Limb (tissue), 2 donors: ENCODE results near the gene ARPC1B.
A peak's percentile ranks its signal among the peaks of the same experiment; 100 is the strongest.
"Not testable (repeated sequence)": the region's sequence is repeated elsewhere in the genome, so short reads cannot be mapped to it uniquely, and the experiment has no call there.

Source experiments
- DNase-seq, 2 donors: peaks; one replicate each; pipeline ENCODE4 v3.0.0-alpha.2; 2016; ENCODE audit errors: extremely low spot score in 2 of 2

Gene ARPC1B

DNA sequence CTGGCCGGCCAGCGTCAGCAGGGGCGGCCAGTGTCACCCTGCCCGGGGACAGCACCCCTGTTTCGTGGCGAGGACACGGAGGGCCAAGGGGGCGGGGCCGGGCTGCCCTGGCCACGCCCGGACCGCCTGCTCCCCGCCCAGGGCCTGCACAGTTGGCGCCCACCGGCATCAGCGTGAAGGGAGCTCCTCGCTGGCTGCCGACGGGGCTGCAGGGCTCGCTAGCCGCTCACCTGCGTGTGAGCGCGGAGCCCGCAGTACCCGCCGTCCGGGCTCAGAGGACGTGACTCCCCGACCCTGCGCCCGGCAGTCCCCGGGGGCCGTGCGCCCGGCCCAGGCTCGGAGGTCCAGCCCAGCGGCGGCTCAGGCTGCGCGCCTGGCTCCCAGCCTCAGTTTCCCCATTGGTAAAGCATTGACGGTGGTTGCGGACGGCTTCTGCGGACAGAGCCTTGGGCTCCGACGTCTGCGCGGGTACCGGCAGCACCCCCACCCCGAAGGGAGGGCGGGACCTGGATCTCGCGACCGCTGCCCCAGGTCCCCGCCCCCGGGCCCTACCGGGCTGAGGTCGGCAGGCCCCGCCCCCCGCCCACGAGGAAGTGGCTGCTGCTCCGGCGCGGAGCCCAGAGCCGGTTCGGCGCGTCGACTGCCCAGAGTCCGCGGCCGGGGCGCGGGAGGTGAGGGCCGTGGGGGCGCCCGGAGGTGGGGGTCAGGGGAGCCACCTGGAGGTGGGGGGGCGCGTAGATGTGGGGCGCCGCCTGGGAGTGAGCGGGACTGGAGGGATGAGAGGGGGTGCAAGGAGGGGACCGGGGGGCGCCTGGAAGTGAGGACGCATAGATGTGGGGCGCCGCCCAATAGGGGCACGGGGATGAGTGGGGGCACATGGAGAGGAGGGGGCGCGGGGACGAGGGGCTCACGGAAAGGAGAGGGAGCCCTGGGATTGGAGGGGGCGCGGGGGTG lies at the start of gene ARPC1B:
Gene ARPC1B, plus strand, starts transcription at position 620 of the 954 bp plus-strand sequence. CDS start 10,985 bp downstream, outside the sequence.
- peak; percentile 26 to 81 for DNase-seq

DNA sequence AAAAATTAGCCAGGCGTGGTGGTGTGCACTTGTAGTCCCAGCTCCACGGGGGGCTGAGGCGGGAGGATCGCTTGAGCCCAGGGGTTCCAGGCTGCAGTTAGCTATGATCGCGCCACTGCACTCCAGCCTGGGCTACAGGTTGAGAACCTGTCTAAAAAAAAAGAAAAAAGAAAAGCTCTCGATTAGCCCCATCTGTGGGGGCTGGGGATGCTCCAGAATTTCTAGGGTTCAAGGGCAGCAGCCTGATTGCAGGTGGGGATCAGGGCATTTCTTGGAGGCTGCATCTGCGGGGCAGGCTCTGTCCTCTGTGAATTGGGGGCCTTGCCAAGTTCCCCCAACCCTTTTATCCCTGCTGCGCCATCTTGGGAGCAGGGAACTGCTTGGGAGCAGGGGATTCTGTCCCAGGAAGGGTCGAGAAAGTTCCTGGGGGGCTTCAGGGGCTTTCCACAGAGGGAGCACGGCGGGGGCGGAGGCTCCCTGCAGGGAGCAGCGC lies 49.5 kb upstream of the ARPC1B start:
- DNase-seq, result no peak

DNA sequence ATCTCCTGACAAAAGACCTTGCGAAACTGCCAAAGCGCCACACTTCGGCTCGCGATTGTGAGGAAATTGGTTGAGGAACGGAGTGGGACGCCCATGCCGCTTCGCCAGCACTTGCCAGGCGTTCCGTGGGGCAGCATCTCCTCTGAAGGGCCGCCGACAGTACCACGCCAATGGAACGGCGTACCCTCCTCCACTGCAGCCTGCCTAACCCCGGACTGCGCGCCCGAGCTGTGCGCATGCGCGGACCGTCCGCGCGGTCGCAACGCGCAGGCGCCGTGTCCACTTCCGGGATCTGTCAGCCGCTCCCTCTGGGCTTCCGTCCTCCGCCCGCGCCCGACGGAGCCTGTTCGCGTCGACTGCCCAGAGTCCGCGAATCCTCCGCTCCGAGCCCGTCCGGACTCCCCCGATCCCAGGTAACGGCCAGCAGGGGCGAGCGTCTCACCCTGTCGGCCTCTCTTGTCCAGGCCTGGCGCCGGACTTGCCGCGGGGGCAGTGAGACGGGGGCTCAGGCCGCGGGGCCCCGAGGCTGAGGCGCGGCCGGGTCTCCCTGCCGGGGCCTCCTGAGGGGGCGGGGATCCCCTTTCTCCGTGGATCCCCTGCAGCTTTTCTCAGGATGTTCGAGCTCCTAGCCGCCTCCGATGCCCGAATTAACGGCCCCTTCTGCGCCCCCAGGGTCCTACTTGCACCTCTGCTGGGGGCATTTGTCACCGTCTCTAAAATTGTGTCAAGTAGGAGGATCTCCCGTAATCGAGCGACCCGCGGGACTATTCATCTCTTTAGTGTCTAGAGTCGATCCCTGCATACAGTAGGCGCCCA lies 48.7 kb upstream of the ARPC1B start, which contains the start of gene ARPC1A:
Gene ARPC1A, plus strand, starts transcription at position 307 of the 816 bp plus-strand sequence. CDS start 7,456 bp downstream, outside the sequence.
- peak; percentile 96 for DNase-seq

DNA sequence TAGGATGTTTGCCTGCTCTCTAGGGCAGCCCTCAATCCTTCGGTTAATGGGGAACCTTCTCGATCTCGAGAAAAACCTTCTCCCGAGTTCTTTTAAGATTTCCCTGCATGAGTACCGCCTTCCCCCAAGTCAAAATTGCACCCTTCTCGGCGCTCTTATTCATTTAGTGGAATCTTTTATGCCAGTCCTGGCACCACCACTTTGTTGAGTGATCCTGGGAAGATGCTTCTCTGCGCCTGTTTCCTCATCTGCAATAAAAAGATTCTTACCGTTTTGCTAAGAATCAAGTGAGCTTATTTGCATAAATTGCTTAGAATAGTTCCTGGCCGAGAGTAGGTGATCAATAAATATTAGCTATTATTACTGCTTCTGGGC lies 48.1 kb upstream of the ARPC1B start:
- no peak for DNase-seq

DNA sequence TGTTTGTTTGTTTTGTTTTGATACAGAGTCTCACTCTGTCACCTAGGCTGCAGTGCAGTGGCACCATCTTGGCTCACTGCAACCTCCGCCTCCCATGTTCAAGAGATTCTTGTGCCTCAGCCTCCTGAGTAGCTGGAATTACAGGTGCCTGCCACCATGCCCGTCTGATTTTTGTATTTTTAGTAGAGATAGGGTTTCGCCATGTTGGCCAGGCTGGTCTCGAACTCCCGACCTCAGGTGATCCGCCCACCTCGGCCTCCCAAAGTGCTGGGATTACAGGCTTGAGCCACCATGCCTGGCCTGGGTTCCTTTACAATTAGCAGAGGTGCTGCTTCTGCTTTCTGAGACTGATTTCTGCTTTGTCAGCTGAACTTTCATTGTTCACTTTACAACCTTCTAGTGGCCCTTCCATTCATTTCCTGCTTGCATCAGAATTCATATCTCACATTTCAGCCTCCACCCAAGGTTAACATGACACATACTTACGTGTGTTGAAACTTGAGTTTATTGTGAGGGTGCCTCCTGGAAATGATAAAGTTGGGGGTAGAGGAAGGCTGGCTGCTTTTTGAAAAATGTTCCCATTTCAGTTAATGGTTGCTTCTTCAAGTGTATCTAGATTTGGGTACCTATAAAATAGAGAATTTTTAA lies 44.1 kb upstream of the ARPC1B start:
- DNase-seq, result not testable (repeated sequence)

DNA sequence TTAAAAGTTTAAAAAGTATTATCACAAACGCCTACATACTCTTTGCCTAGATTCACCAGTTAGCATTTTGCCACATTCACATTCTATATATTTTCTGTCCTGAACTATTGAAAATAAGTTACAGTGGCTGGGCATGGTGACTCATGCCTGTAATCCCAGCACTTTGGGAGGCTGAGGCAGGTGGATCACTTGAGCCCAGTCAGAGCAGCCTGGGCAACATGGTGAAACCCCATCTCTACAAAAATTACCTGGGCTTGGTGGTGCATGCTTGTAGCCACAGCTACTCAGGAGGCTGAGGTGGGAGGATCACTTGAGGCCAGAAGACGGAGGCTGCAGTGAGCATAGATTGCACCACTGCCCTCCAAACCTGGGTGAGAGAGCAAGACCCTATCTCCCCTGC lies 43.5 kb upstream of the ARPC1B start:
- DNase-seq, result no peak

DNA sequence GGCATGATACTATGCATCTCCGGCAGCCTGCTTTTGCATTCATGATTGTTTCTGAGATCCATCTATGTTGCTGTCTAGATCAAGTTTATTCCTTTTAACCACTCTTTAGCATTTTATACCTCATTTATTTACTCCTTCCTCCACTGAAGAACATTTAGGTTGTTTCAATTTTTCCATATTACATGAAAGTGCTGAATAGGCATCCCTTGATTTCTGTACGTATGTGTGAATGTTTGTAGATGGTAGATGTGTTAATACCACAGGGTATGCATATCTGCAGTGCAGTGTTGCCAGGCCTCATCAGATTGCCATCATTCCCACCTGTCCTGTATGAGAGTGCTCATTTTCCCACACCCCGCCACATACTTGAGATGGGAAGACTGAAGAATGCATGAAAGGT lies 34.9 kb upstream of the ARPC1B start:
- no peak for DNase-seq

DNA sequence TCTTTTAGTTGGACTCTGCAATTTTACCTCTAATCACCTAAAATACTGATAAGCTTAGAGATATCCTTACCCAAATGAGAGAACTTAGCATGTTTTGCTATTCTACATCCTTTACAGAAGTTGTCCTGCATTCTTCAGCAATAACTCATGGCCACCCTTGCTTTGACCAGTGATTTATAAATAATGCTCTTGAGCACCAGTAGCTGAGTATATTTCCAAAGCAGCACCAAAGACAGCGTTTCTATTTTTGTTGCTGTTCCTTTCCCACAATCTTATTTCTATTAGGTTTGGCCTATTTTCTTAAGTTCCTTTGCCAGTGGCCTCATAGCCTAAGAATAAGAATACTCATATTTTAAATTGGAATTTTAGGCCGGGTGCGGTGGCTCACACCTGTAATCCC lies 33.9 kb upstream of the ARPC1B start:
- DNase-seq, result no peak

DNA sequence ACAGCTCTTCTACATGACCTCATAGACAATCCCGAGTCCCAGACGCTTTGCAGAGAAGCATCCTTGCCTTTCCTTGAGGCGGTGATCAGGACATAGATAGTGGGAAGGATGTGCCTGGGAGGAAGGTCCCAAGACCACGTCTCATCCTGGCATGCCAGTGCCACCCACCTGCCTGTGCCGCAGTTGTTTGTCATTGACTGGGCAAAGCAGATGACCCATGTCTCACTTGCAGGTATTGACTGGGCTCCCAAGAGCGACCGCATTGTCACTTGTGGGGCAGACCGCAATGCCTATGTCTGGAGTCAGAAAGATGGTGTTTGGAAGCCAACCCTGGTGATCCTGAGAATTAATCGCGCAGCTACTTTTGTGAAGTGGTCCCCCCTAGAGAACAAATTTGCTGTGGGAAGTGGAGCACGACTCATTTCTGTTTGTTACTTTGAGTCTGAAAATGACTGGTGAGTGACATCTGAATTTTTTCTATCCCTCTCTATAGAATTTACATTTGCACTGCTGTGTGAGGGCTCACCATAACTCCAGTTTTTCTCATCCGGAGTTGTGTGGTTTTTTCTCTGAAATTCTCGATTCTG lies 30.4 kb upstream of the ARPC1B start:
- DNase-seq, result no peak

DNA sequence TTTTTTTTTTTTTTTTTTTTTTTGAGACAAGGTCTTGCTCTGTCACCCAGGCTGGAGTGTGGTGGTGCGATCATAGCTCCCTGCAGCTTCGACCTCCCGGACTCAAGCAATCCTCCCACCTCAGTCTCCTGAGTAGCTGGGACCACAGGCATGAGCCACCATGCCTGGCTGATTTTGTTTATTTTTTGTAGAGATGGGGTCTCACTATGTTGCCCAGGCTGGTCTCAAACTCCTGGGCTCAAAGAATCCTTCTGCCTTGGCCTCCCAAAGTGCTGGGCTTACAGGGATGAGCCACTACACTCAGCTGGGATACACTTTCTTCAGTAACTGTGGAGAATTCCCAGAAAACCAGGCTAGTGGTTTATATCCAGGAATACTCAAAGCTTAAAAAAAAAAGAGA lies 23.9 kb upstream of the ARPC1B start:
- DNase-seq, result not testable (repeated sequence)

DNA sequence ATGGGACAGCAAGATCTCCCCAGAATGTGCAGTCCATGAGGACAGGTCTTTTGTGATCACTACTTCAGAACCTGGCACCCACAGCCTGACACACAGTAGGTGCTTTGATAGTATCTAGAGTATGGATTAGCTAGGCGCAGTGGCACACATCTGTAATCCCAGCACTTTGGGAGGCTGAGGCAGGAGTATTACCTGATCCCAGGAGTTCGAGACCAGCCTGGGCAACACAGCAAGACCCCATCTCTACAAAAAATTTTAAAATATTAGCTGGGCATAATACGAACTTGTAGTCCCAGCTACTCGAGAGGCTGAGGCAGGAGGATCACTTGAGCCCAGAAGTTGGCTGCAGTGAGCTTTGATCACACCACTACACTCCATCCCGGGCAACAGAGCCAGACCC lies 22.3 kb upstream of the ARPC1B start:
- no peak for DNase-seq

DNA sequence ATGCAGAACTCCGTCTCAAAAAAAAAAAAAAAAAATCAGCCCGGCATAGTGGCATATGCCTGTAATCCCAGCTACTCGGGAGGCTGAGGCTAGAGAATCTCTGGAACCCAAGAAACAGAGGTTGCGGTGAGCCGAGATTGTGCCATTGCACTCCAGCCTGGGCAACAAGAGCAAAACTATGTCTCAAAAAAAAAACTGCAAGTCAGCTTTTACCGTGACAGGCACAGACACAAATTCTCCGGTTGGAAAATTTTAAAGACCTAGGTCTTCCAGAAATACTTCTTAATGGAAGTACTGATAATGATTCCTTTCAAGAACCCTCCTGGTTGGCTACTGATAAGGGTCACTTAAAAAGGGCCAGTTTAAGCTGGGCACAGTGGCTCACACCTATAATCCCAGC lies 19.4 kb upstream of the ARPC1B start:
- no peak for DNase-seq

DNA sequence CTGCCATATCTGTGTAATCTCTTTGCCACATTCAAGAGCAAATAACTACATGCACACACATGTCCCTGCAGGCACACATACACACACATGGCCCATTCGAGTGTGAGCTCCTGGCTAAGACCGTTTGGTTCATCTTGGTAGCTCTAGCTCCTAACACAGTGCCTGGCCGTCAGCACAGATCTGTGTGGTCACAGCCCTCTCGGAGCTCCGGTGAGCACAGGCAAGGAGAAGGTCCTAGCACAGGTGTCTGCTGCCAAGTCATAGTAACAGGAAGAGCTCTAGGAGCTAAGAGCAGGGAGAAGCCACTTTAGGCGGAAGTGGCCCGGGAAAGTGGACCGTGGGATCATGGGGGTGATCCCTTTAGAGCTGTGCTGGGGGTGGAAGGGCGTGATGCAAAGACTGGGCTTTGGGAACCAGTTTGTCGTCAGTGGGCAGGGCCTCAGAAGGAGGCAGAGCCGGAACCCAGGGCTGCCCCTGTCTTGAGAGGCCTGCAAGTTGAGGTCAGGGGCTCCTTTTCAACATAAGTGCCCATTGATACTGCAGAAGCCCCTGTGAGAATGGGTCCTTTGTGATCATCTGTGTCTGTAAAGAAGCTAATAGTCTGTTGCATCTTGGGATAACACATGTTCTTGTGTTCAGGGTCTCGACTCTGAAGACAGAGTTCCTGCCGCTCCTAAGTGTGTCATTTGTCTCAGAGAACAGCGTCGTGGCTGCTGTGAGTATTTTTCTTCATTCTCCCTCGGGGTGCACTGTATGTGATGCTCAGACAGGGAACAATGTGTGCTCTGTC lies 16.6 kb upstream of the ARPC1B start:
- DNase-seq, result peak in 1 of 2 donors; percentile 29

DNA sequence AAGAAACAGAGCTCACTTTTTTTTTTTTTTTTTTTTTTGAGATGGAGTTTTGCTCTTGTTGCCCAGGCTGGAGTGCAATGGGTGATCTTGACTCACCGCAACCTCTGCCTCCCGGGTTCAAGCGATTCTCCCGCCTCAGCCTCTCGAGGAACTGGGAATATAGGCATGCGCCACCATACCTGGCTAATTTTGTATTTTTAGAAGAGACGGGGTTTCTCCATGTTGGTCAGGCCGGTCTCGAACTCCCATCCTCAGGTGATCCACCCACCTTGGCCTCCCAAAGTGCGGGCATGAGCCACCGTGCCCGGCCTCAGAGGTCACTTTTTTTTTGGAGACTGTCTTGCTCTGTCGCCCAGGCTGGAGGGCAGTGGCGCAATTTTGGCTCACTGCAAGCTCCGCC lies 16.0 kb upstream of the ARPC1B start:
- DNase-seq, result not testable (repeated sequence)

DNA sequence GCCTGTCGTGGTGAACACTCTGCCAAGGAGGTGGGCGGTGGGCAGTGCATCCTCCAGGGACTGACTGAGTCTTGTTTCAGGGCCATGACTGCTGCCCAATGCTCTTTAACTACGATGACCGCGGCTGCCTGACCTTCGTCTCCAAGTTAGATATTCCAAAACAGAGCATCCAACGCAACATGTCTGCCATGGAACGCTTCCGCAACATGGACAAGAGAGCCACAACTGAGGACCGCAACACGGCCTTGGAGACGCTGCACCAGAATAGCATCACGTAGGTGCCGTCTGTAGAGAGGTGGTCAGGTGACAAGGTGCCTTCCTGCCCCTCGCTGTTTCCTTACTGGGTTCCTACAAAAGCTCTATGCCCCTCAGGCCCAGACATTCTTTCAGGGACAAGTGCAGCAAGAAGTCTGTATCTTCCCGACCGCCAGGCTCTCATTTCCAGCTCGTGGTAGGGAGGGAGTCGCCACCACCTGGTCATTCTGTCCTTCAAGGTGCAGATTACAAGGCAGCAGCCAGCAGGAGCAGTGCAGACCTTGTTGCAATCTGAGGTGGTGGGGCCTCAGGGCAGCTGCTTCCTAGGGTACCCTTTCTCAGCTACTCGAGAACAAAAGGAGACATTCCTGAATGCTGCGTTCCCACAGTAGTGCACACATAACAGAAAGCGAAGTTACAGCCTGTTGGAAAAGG lies 14.9 kb upstream of the ARPC1B start:
- no peak for DNase-seq

DNA sequence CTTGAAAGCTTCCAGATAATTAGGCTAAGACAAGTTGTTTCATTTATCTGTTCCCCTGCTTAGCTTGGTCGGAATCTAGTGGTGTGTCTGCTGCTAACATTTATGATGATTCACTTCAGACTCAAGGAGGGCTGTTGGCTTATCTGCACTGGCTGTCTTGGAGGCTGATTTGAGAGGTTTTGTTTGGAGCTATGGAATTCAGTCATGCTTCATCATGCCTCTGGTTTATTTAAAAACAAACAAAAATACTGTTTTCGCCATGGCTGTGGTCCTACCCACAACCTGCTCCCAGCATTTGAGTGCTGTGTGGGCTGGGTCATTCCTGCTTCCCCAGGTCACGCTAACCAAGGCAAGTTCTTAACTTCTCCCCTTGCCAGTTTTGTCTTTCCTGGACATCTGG lies 11.7 kb upstream of the ARPC1B start:
- no peak for DNase-seq

DNA sequence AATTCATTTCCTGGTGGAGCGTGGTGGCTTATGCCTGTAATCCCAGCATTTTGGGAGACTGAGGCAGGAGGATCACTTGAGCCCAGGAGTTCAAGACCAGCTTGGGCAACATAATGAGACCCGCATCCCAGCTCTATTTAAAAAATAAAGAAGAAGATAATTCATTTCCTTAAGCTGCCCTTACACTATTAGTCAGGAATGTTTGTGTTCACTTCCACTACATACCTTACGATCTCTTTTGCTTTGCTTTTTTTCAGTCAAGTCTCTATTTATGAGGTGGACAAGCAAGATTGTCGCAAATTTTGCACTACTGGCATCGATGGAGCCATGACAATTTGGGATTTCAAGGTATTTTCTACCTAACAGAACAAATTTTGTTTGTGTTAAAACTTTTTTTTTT lies 11.2 kb upstream of the ARPC1B start:
- DNase-seq, result no peak

DNA sequence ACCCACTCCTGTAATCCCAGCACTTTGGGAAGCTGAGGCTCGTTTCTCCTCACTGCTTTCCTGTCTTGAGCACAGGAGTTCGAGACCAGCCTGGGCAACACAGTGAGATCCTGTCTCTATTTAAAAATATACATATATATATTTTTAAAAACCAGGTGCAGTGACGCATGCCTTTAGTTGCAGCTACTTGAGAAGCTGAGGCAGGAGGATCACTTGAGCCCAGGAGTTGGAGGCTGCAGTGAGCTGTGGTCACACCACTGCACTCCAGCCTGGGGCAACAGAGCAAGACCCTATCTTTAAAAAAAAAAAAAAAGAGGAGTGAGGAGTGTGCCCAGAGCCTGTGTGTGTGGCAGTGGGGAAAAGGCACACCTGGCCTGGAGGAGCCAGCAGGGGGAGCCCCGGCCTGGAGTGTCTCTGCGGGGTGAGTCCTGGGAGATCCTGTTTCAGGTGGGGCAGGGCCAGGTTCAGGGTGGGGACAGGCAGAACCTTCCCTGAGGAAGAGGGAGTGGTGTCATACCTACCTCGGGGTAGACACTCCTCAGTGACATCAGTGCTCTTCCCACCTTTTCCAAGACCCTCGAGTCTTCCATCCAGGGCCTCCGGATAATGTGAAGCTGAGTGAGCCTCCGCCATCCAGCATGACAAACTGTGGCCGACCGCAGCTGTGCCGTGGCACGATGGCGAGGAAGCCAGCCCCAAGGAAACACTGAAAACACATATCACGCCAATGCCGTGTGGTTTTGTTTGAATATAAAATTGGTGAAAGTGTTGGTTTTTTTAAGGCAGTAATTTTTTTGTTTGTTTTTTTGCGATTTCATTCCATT lies 9.0 kb upstream of the ARPC1B start:
- DNase-seq, result peak in 1 of 2 donors; percentile 48

DNA sequence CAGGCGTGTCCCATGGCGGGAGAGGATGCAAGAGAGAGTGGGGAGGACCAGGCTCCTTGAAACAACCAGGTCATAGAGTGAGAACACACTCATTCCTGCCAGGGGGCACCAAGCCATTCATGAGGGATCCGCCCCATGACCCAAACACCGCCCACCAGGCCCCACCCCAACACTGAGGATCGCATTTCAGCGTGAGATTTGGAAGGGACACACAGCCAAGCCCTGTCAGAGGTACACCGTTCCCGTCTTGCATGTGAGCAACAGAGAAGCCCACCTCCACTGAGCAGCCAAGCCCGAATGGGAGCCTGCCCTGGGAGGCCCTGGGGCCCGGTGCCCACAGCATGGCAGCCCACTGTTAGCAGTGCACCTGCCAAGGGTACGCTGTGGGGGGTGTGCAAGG lies 7.9 kb upstream of the ARPC1B start:
- no peak for DNase-seq
